Esophagus muscularis mucosa (tissue), 4 donors: ENCODE data around the gene MX1.

Experiments used
- CTCF ChIP-seq, 3 experiments: fragments of 200-600 bp in 2 of 3; fragments of 450-650 bp in 1 of 3; sonication (generic) in 2 of 3; IDR thresholded peaks; one replicate each; pipeline ENCODE4 v1.5.1; 2017 to 2019; ENCODE audit warnings: antibody characterized with exemption in 3 of 3, mild to moderate bottlenecking in 2 of 3, moderate library complexity in 1 of 3
- EP300 ChIP-seq: sonication (generic); formaldehyde crosslinking; IDR thresholded peaks from one replicate; pipeline ENCODE4 v1.6.1; 2017; ENCODE audit warnings: antibody characterized with exemption
- POLR2A ChIP-seq: fragments of 450-650 bp; IDR thresholded peaks from one replicate; pipeline ENCODE4 v1.6.1; 2017; ENCODE audit warnings: antibody characterized with exemption, moderate library complexity, mild to moderate bottlenecking, low read depth
- POLR2AphosphoS5 ChIP-seq, 2 donors: sonication (generic); formaldehyde crosslinking; IDR thresholded peaks; one replicate each; pipeline ENCODE4 v1.6.1; 2017; ENCODE audit warnings: antibody characterized with exemption in 2 of 2

DNA sequence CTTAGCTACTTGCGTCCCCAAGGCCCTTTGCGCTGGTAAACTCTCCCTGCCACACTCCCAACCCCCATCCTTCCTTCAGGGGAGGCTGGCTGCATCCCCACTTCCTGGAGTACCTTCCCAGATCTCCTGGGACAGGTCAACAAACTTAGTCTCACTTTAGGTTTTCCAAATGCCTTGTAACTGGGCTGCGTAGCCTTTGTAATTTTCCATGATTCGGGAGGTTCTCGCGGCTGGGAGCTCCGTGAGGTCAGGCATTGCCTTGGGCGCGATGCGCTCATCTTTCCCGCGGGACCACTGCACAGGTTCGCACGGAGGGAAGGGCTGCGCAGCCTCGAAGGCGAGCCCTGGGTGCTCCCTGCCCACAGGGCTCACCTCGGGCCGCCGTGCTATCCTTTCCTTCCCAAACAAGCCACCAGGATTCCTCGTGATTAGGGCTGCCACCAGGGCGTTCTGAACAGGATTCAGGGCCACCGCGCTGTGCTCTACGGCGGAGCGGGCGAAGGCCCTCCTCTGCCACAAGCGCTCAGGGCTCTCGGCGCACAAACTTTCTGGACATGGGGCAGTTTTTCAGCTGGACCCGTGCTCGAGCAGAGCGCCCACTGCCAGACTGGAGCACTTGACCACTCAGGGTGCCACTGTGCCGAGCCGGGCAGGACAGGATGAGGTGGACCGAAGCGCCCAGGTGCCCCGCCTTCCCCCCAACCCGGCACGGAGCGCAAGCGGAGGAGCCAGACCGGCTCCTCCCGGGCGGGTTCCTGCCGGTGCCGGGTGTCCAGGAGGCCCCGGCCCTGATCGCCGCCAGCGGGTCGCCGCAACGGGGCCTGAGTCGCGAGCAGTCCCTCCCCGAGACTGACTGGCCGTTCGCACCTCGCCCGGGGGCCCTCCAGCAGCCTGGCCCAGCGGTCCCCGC, 80.8 kb downstream of the MX1 start:
- no peak for TF ChIP-seq CTCF (IDR thresholded peaks at IDR 0.05)
- TF ChIP-seq POLR2A = no peak
- TF ChIP-seq EP300 = no peak
- no peak for TF ChIP-seq POLR2AphosphoS5 (IDR thresholded peaks at IDR 0.05)
